Glutamatergic neuron (in vitro differentiated cells): Measurements from ENCODE around the gene DEPDC1B. TPM values are rescaled to one million over a fixed set of nuclear protein-coding genes. Genes with fewer than 3 reads are reported as not detected.
"Not testable (repeated sequence)": the region's sequence is repeated elsewhere in the genome, so short reads cannot be mapped to it uniquely, and the experiment has no call there.

Experiments
- DNase-seq: peaks from one replicate; pipeline ENCODE4 v3.0.0; 2022
- H3K27ac Mint-ChIP-seq: one replicate; pipeline ENCODE4 v1.8.0; 2020; ENCODE audit warnings: mild to moderate bottlenecking, mixed read lengths, inconsistent platforms; ENCODE audit not compliant: unreplicated experiment
- H3K27me3 Mint-ChIP-seq: one replicate; pipeline ENCODE4 v1.8.0; 2020; ENCODE audit warnings: mild to moderate bottlenecking, moderate library complexity, mixed read lengths, inconsistent platforms; ENCODE audit not compliant: unreplicated experiment
- H3K36me3 Mint-ChIP-seq: one replicate; pipeline ENCODE4 v1.8.0; 2020; ENCODE audit warnings: mild to moderate bottlenecking, mixed read lengths, inconsistent platforms; ENCODE audit not compliant: unreplicated experiment
- H3K4me1 Mint-ChIP-seq: one replicate; pipeline ENCODE4 v1.8.0; 2020; ENCODE audit warnings: mild to moderate bottlenecking, low read depth, mixed read lengths, inconsistent platforms; ENCODE audit not compliant: unreplicated experiment
- H3K4me3 Mint-ChIP-seq: one replicate; pipeline ENCODE4 v1.8.0; 2020; ENCODE audit warnings: mild to moderate bottlenecking, mixed read lengths, inconsistent platforms; ENCODE audit not compliant: unreplicated experiment
- H3K9me3 Mint-ChIP-seq: one replicate; pipeline ENCODE4 v1.8.0; 2020; ENCODE audit warnings: mild to moderate bottlenecking, moderate library complexity, mixed read lengths, inconsistent platforms; ENCODE audit not compliant: unreplicated experiment
- CTCF ChIP-seq: fragments of 200-600 bp; sonication (generic); IDR thresholded peaks from one replicate; pipeline ENCODE4 v1.5.0; 2021; ENCODE audit not compliant: partially characterized antibody, unreplicated experiment
- total RNA-seq: library from RNA; stranded (reverse); fragmentation: NEBNext Ultra II Directional; extraction: Animal tissue kit (Norgen Biotek cat#: 25700); gene quantifications from one replicate; pipeline ENCODE4 v1.2.1, GENCODE V29; 2021; ENCODE audit not compliant: unreplicated experiment

Gene DEPDC1B
- total RNA-seq, 1 donor from 2014 or later: 8.2 TPM

- no peaks in the 10 kb centered on the region for H3K9me3 Mint-ChIP-seq
- no peaks in the 10 kb centered on the region for H3K27me3 Mint-ChIP-seq
- no peak overlapping the region for H3K4me3 Mint-ChIP-seq
- no peak for DNase-seq
- no peak for TF ChIP-seq CTCF
- H3K4me1 Mint-ChIP-seq: no peaks in the 10 kb centered on the region
- no peaks in the 10 kb centered on the region for H3K36me3 Mint-ChIP-seq
- H3K27ac Mint-ChIP-seq: no peak overlapping the region
Measured at GRCh38 chr5:60632153-60632552, 67.8 kb downstream of the DEPDC1B start.

GRCh38 chr5:60630836-60631235 is 69.1 kb downstream of the DEPDC1B start:
- Mint-ChIP-seq H3K9me3 (no peaks in the 10 kb centered on the region), H3K27me3 (no peaks in the 10 kb centered on the region), H3K27ac (no peak overlapping the region), H3K36me3 (no peaks in the 10 kb centered on the region), H3K4me3 (no peak overlapping the region), H3K4me1 (no peaks in the 10 kb centered on the region)
- TF ChIP-seq CTCF: no peak
- DNase-seq: no peak

- H3K4me3 Mint-ChIP-seq: no peak overlapping the region
- no peaks in the 10 kb centered on the region for H3K9me3 Mint-ChIP-seq
- H3K27ac Mint-ChIP-seq: no peak overlapping the region
Measured at GRCh38 chr5:60630179-60630578, 69.8 kb downstream of the DEPDC1B start.

DNA sequence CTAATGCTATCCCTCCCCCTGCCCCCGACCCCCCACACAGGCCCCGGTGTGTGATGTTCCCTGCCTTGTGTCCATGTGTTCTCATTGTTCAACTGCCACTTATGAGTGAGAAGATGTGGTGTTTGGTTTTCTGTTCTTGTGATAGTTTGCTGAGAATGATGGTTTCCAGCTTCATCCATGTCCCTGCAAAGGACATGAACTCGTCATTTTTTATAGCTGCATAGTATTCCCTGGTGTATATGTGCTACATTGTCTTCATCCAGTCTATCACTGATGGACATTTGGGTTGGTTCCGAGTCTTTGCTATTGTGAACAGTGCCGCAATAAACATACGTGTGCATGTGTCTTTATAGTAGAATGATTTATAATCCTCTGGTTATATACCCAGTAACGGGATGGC is 75.1 kb downstream of the DEPDC1B start:
- H3K36me3 Mint-ChIP-seq, H3K4me3 Mint-ChIP-seq, H3K4me1 Mint-ChIP-seq, DNase-seq, H3K27me3 Mint-ChIP-seq, H3K27ac Mint-ChIP-seq, H3K9me3 Mint-ChIP-seq: not testable (repeated sequence)

More at GRCh38 chr5:60630179-60630578, 69.8 kb downstream of the DEPDC1B start:
- no peak for DNase-seq
- no peak for TF ChIP-seq CTCF
- Mint-ChIP-seq H3K27me3 (no peaks in the 10 kb centered on the region), H3K4me1 (no peaks in the 10 kb centered on the region), H3K36me3 (no peaks in the 10 kb centered on the region)

DNA sequence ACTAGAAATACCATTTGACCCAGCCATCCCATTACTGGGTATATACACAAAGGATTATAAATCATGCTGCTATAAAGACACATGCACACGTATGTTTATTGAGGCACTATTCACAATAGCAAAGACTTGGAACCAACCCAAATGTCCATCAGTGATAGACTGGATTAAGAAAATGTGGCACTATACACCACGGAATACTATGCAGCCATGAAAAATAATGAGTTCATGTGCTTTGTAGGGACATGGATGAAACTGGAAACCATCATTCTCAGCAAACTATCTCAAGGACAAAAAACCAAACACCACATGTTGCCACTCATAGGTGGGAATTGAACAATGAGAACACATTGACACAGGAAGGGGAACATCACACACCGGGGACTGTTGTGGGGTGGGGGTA is 79.2 kb downstream of the DEPDC1B start:
- not testable (repeated sequence) for H3K27ac Mint-ChIP-seq, H3K4me1 Mint-ChIP-seq, H3K27me3 Mint-ChIP-seq, H3K4me3 Mint-ChIP-seq, H3K9me3 Mint-ChIP-seq, H3K36me3 Mint-ChIP-seq, DNase-seq

DNA sequence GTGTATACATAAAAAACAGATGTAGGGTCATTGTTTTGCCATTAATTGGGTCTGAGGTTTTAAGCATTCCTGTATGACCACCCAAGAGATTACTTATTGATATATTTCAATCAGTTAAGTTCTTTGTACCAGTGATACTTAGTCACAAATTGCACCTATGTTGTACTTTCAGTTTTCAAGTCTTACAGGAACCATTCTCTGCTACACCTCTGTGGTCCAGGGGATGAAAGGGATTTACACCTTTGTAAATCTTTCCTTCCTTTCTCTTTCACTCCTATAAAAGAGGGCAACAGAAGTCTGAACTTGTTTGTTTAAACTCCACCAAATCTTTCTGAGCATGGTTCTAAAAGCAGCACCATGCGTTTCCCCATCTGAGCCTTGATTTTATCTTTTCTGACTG is 86.1 kb downstream of the DEPDC1B start:
- Mint-ChIP-seq H3K27ac (no peak overlapping the region), H3K4me3 (no peak overlapping the region), H3K36me3 (peaks cover 9% of the 10 kb centered on the region), H3K27me3 (no peaks in the 10 kb centered on the region), H3K4me1 (no peaks in the 10 kb centered on the region), H3K9me3 (peaks cover 4% of the 10 kb centered on the region)
- no peak for TF ChIP-seq CTCF
- DNase-seq: no peak
